ENCODE results near the gene ADCY7.
"Not testable (repeated sequence)": the region's sequence is repeated elsewhere in the genome, so short reads cannot be mapped to it uniquely, and the experiment has no call there.

ADCY7 gene

GRCh38 chr16:50266337-50267091 lies at the start of gene ADCY7:
ADCY7 (plus strand) TSS chr16:50266551; CDS start chr16:50288180, 21,629 bp downstream.
- DNase-seq (ENCODE audit: low read depth): no peak

- DNase-seq (ENCODE audit: low read depth): no peak
Observed at GRCh38 chr16:50219402-50219975, 46.9 kb upstream of the ADCY7 start.

GRCh38 chr16:50224286-50224685 lies 42.1 kb upstream of the ADCY7 start:
- no peak for DNase-seq (ENCODE audit: low read depth)

- DNase-seq (ENCODE audit: low read depth): no peak
Observed at GRCh38 chr16:50227120-50227519, 39.2 kb upstream of the ADCY7 start.

- no peak for DNase-seq (ENCODE audit: low read depth)
Observed at GRCh38 chr16:50227665-50228064, 38.7 kb upstream of the ADCY7 start.

GRCh38 chr16:50228364-50228868 lies 37.9 kb upstream of the ADCY7 start:
- DNase-seq (ENCODE audit: low read depth): no peak

GRCh38 chr16:50229149-50229726 lies 37.1 kb upstream of the ADCY7 start:
- DNase-seq (ENCODE audit: low read depth): no peak

- DNase-seq (ENCODE audit: low read depth): no peak
Observed at GRCh38 chr16:50234771-50235556, 31.4 kb upstream of the ADCY7 start.

- DNase-seq (ENCODE audit: low read depth): no peak
Observed at GRCh38 chr16:50235581-50235980, 30.8 kb upstream of the ADCY7 start.

GRCh38 chr16:50238314-50238713 lies 28.0 kb upstream of the ADCY7 start:
- DNase-seq (ENCODE audit: low read depth): no peak

GRCh38 chr16:50238868-50239301 lies 27.5 kb upstream of the ADCY7 start:
- DNase-seq (ENCODE audit: low read depth): no peak

- DNase-seq (ENCODE audit: low read depth): not testable (repeated sequence)
Observed at GRCh38 chr16:50243024-50243423, 23.3 kb upstream of the ADCY7 start.

- no peak for DNase-seq (ENCODE audit: low read depth)
Observed at GRCh38 chr16:50244140-50244503, 22.2 kb upstream of the ADCY7 start.

GRCh38 chr16:50244504-50245416 lies 21.6 kb upstream of the ADCY7 start:
- DNase-seq (ENCODE audit: low read depth): no peak

GRCh38 chr16:50245417-50246298 lies 20.7 kb upstream of the ADCY7 start:
- no peak for DNase-seq (ENCODE audit: low read depth)

GRCh38 chr16:50246299-50247122 lies 19.8 kb upstream of the ADCY7 start:
- no peak for DNase-seq (ENCODE audit: low read depth)

GRCh38 chr16:50247123-50247905 lies 19.0 kb upstream of the ADCY7 start:
- no peak for DNase-seq (ENCODE audit: low read depth)

GRCh38 chr16:50247906-50248608 lies 18.3 kb upstream of the ADCY7 start:
- DNase-seq (ENCODE audit: low read depth): no peak

Data from HS-5 (cell line).